HG02642 (cell line): ENCODE measurements around the gene TOR1B.
"Not testable (repeated sequence)": the region's sequence is repeated elsewhere in the genome, so short reads cannot be mapped to it uniquely, and the experiment has no call there.

Experiments used
- ATAC-seq: cut with Tn5 transposase; IDR thresholded peaks from one replicate; pipeline ENCODE4 v1.9.1; 2021; ENCODE audit warnings: mild to moderate bottlenecking; ENCODE audit not compliant: unreplicated experiment, poor library complexity

TOR1B gene

GRCh38 chr9:129802833-129803675 is at the start of gene TOR1B:
Gene TOR1B (plus strand): TSS chr9:129803184. CDS start chr9:129803213, 29 bp downstream.
- peak; percentile 89 for ATAC-seq

GRCh38 chr9:129755151-129755550 is 47.8 kb upstream of the TOR1B start:
- no peak for ATAC-seq

- ATAC-seq = no peak
These were observed 46.8 kb upstream of the TOR1B start for GRCh38 chr9:129756191-129756590.

GRCh38 chr9:129757045-129757444 is 45.9 kb upstream of the TOR1B start:
- ATAC-seq = no peak

- no peak for ATAC-seq
These were observed 43.7 kb upstream of the TOR1B start for GRCh38 chr9:129759319-129759718.

GRCh38 chr9:129759804-129760502 is 43.0 kb upstream of the TOR1B start:
- ATAC-seq = no peak

GRCh38 chr9:129760784-129761183 is 42.2 kb upstream of the TOR1B start:
- not testable (repeated sequence) for ATAC-seq

- no peak for ATAC-seq
These were observed 41.6 kb upstream of the TOR1B start for GRCh38 chr9:129761293-129761900.

GRCh38 chr9:129761901-129762369 is 41.0 kb upstream of the TOR1B start:
- no peak for ATAC-seq

- not testable (repeated sequence) for ATAC-seq
These were observed 40.5 kb upstream of the TOR1B start for GRCh38 chr9:129762370-129762984.

GRCh38 chr9:129762985-129763926 is 39.7 kb upstream of the TOR1B start:
- no peak for ATAC-seq

- ATAC-seq = no peak
These were observed 37.1 kb upstream of the TOR1B start for GRCh38 chr9:129765764-129766317.

GRCh38 chr9:129768486-129768885 is 34.5 kb upstream of the TOR1B start:
- no peak for ATAC-seq

- ATAC-seq = no peak
These were observed 33.3 kb upstream of the TOR1B start for GRCh38 chr9:129769669-129770068.

GRCh38 chr9:129770741-129771140 is 32.2 kb upstream of the TOR1B start:
- ATAC-seq = no peak

GRCh38 chr9:129773262-129774048 is 29.5 kb upstream of the TOR1B start:
- no peak for ATAC-seq

- ATAC-seq = no peak
These were observed 28.1 kb upstream of the TOR1B start for GRCh38 chr9:129774791-129775447.

- no peak for ATAC-seq
These were observed 27.6 kb upstream of the TOR1B start for GRCh38 chr9:129775448-129775798.
